Mesothelial cell of epicardium (in vitro differentiated cells): ENCODE data around the gene KLF16. TPM values are rescaled to one million over a fixed set of nuclear protein-coding genes. Genes with fewer than 3 reads are reported as not detected.

Source experiments
- DNase-seq, 2 experiments: peaks; one replicate each; pipeline ENCODE4 v3.0.0; 2021; ENCODE audit warnings: low spot score in 2 of 2; ENCODE audit not compliant: unreplicated experiment in 2 of 2
- H3K27ac Mint-ChIP-seq: 2 replicates; pipeline ENCODE4 v1.8.0; 2021; ENCODE audit warnings: mixed read lengths
- H3K27me3 Mint-ChIP-seq: 2 replicates; pipeline ENCODE4 v1.8.0; 2021; ENCODE audit warnings: low read depth, mixed read lengths
- H3K36me3 Mint-ChIP-seq: 2 replicates; pipeline ENCODE4 v1.8.0; 2021; ENCODE audit warnings: mixed read lengths
- H3K4me1 Mint-ChIP-seq: 2 replicates; pipeline ENCODE4 v1.8.0; 2021; ENCODE audit warnings: mixed read lengths
- H3K4me3 Mint-ChIP-seq: 2 replicates; pipeline ENCODE4 v1.8.0; 2021; ENCODE audit warnings: mild to moderate bottlenecking, moderate library complexity, mixed read lengths
- H3K9me3 Mint-ChIP-seq: 2 replicates; pipeline ENCODE4 v1.8.0; 2021; ENCODE audit warnings: mixed read lengths
- CTCF ChIP-seq: fragments of 200-600 bp; sonication (generic); IDR thresholded peaks from one replicate; pipeline ENCODE4 v1.5.0; 2021; ENCODE audit warnings: antibody characterized with exemption; ENCODE audit not compliant: unreplicated experiment
- total RNA-seq: library from RNA; stranded (reverse); gene quantifications from 3 replicates; pipeline ENCODE4 v1.2.1, GENCODE V29; 2021

KLF16 gene
- total RNA-seq, 1 donor from 2014 or later: 23.5 TPM

- DNase-seq: no peak
- no peak overlapping the region for H3K27ac Mint-ChIP-seq
- H3K4me3 Mint-ChIP-seq: no peak overlapping the region
- no peaks in the 10 kb centered on the region for H3K9me3 Mint-ChIP-seq
- no peaks in the 10 kb centered on the region for H3K27me3 Mint-ChIP-seq
- no peak for TF ChIP-seq CTCF
- no peaks in the 10 kb centered on the region for H3K36me3 Mint-ChIP-seq
- peaks cover 34% of the 10 kb centered on the region for H3K4me1 Mint-ChIP-seq
Measured at GRCh38 chr19:1854542-1855039, 8.8 kb downstream of the KLF16 start.

GRCh38 chr19:1854039-1854541 is 9.3 kb downstream of the KLF16 start:
- no peak for TF ChIP-seq CTCF
- no peak overlapping the region for H3K27ac Mint-ChIP-seq
- no peaks in the 10 kb centered on the region for H3K9me3 Mint-ChIP-seq
- no peaks in the 10 kb centered on the region for H3K27me3 Mint-ChIP-seq
- H3K4me3 Mint-ChIP-seq: no peak overlapping the region
- H3K4me1 Mint-ChIP-seq: peaks cover 30% of the 10 kb centered on the region
- no peak for DNase-seq
- H3K36me3 Mint-ChIP-seq: no peaks in the 10 kb centered on the region

- peak in 1 of 2 experiments; percentile 77 for DNase-seq
- peak; percentile 80 for TF ChIP-seq CTCF
- Mint-ChIP-seq H3K4me1 (peaks cover 26% of the 10 kb centered on the region), H3K4me3 (peak overlapping the region; percentile 46), H3K36me3 (no peaks in the 10 kb centered on the region), H3K9me3 (no peaks in the 10 kb centered on the region), H3K27ac (peak overlapping the region; percentile 64), H3K27me3 (no peaks in the 10 kb centered on the region)
Measured at GRCh38 chr19:1853295-1854038, 9.9 kb downstream of the KLF16 start.

- Mint-ChIP-seq H3K27ac (no peak overlapping the region), H3K36me3 (no peaks in the 10 kb centered on the region), H3K27me3 (no peaks in the 10 kb centered on the region), H3K9me3 (no peaks in the 10 kb centered on the region), H3K4me1 (peaks cover 23% of the 10 kb centered on the region), H3K4me3 (no peak overlapping the region)
- no peak for TF ChIP-seq CTCF
- no peak for DNase-seq
Measured at GRCh38 chr19:1852581-1853128, 10.7 kb downstream of the KLF16 start.

- H3K4me1 Mint-ChIP-seq: peaks cover 29% of the 10 kb centered on the region
- TF ChIP-seq CTCF: no peak
- DNase-seq: no peak
- no peak overlapping the region for H3K27ac Mint-ChIP-seq
- H3K4me3 Mint-ChIP-seq: no peak overlapping the region
- H3K9me3 Mint-ChIP-seq: no peaks in the 10 kb centered on the region
- no peaks in the 10 kb centered on the region for H3K27me3 Mint-ChIP-seq
- no peaks in the 10 kb centered on the region for H3K36me3 Mint-ChIP-seq
Measured at GRCh38 chr19:1851654-1852580, 11.5 kb downstream of the KLF16 start.
